ENCODE results near the gene PDE5A.
"Not testable (repeated sequence)": the region's sequence is repeated elsewhere in the genome, so short reads cannot be mapped to it uniquely, and the experiment has no call there.

Gene PDE5A

GRCh38 chr4:119643306-119644042 is 14.9 kb upstream of the PDE5A start:
- no peak for DNase-seq

GRCh38 chr4:119641765-119642164 is 13.2 kb upstream of the PDE5A start:
- no peak for DNase-seq

GRCh38 chr4:119638359-119638758 is 9.8 kb upstream of the PDE5A start:
- no peak for DNase-seq

- not testable (repeated sequence) for DNase-seq
These were observed 8.2 kb upstream of the PDE5A start for GRCh38 chr4:119636851-119637250.

- DNase-seq, result no peak
These were observed 3.6 kb upstream of the PDE5A start for GRCh38 chr4:119632216-119632615.

GRCh38 chr4:119629142-119629471 is 503 bp upstream of the PDE5A start:
- DNase-seq, result no peak

GRCh38 chr4:119627267-119628255 is 1.0 kb downstream of the PDE5A start:
- no peak for DNase-seq

GRCh38 chr4:119626943-119627266 is 1.7 kb downstream of the PDE5A start:
- no peak for DNase-seq

GRCh38 chr4:119626420-119626819 is 2.2 kb downstream of the PDE5A start:
- no peak for DNase-seq

- DNase-seq, result no peak
These were observed 2.8 kb downstream of the PDE5A start for GRCh38 chr4:119625761-119626160.

- DNase-seq, result no peak
These were observed 4.2 kb downstream of the PDE5A start for GRCh38 chr4:119624356-119624755.

- no peak for DNase-seq
These were observed 5.6 kb downstream of the PDE5A start for GRCh38 chr4:119623025-119623424.

- DNase-seq, result no peak
These were observed 13.4 kb downstream of the PDE5A start for GRCh38 chr4:119615068-119615719.

- no peak for DNase-seq
These were observed 24.3 kb downstream of the PDE5A start for GRCh38 chr4:119604266-119604665.

GRCh38 chr4:119602366-119602765 is 26.2 kb downstream of the PDE5A start:
- DNase-seq, result no peak

GRCh38 chr4:119598521-119598920 is 30.1 kb downstream of the PDE5A start:
- no peak for DNase-seq

- DNase-seq, result no peak
These were observed 31.2 kb downstream of the PDE5A start for GRCh38 chr4:119597377-119597776.

GRCh38 chr4:119593698-119594097 is 34.9 kb downstream of the PDE5A start:
- no peak for DNase-seq

GRCh38 chr4:119592830-119593229 is 35.8 kb downstream of the PDE5A start:
- no peak for DNase-seq

GRCh38 chr4:119589165-119589564 is 39.4 kb downstream of the PDE5A start:
- no peak for DNase-seq

GRCh38 chr4:119587796-119588195 is 40.8 kb downstream of the PDE5A start:
- no peak for DNase-seq

GRCh38 chr4:119585771-119586170 is 42.8 kb downstream of the PDE5A start:
- DNase-seq, result no peak

GRCh38 chr4:119581190-119581873 is 47.3 kb downstream of the PDE5A start:
- DNase-seq, result no peak
